ENCODE results near the gene OSBPL5. TPM values are rescaled to one million over a fixed set of nuclear protein-coding genes. Genes with fewer than 3 reads are reported as not detected.

The OSBPL5 gene
- total RNA-seq, 1 experiment from 2014 or later = 115 TPM

- ChIA-PET POLR2A (interaction anchor here (0.7 kb wide), 1 partner anchor 261 kb away, joined by 7 read pairs; no protein-coding TSS in a partner anchor), CTCF (no interaction called here)
- BruUV-seq (replicated peaks) = no TSS peak
- Mint-ChIP-seq H3K4me3 (ENCODE audit: unreplicated experiment) (no peak overlapping the region), H3K27me3 (ENCODE audit: insufficient read depth, unreplicated experiment) (no peaks in the 10 kb centered on the region), H3K9me3 (ENCODE audit: unreplicated experiment) (no peaks in the 10 kb centered on the region), H3K4me1 (ENCODE audit: insufficient read depth, unreplicated experiment) (no peaks in the 10 kb centered on the region), H3K36me3 (ENCODE audit: insufficient read depth, unreplicated experiment) (peaks cover 14% of the 10 kb centered on the region), H3K27ac (ENCODE audit: low read depth, unreplicated experiment) (no peak overlapping the region)
- TF ChIP-seq, protein P1, sequence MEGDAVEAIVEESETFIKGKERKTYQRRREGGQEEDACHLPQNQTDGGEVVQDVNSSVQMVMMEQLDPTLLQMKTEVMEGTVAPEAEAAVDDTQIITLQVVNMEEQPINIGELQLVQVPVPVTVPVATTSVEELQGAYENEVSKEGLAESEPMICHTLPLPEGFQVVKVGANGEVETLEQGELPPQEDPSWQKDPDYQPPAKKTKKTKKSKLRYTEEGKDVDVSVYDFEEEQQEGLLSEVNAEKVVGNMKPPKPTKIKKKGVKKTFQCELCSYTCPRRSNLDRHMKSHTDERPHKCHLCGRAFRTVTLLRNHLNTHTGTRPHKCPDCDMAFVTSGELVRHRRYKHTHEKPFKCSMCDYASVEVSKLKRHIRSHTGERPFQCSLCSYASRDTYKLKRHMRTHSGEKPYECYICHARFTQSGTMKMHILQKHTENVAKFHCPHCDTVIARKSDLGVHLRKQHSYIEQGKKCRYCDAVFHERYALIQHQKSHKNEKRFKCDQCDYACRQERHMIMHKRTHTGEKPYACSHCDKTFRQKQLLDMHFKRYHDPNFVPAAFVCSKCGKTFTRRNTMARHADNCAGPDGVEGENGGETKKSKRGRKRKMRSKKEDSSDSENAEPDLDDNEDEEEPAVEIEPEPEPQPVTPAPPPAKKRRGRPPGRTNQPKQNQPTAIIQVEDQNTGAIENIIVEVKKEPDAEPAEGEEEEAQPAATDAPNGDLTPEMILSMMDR (IDR thresholded peaks at IDR 0.05; ENCODE audit: unreplicated experiment) = no peak
- DNase-seq (ENCODE audit: unreplicated experiment) = no peak
- intact Hi-C loops (cut with micrococcal nuclease) = no loop called here
Measured at GRCh38 chr11:3137486-3138177, 27.5 kb downstream of the OSBPL5 start.

DNA sequence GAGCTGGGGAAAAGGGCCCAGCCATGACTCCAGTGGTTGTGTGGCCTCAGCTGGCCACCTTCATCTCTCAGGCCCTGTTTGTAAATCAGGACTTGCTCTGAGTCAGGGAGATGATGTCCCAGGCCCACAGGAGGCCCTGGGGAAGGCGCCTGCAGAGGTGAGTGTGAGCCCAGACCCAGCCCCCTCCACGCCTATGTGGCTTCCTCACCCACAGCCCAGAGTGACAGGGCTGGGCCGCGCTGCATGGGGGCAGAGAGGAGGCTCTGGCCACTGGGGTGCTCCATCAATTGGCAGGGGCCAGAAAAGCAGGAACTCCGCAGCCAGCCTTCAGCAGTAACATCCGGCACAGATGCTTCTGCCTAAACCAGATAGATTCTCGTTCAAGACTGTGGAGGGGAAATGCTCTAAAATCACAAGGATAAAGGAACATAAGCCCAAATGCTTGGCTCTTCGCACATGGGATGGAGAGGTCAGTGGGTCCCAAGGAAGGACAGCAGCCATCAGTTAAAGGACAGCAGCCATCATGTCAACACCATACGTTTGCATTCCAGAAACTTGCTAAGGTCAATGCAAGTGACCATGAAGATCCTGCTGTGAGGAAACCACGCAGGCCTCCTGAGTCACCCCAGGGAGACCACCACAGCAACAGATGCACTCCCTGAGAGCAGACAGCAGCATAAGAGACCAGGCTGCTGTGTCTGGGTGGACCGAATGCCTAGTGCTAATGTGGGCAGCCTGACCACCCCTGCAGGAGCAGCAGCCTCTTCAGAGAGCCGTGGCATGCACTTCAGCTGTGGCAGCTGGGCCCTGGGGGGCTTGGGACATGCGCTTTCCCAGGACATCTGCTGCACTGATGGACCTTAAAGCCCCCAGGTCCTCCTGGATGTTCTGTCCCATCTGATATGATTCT is 28.3 kb downstream of the OSBPL5 start:
- Mint-ChIP-seq H3K27ac (ENCODE audit: low read depth, unreplicated experiment) (no peak overlapping the region), H3K36me3 (ENCODE audit: insufficient read depth, unreplicated experiment) (peaks cover 16% of the 10 kb centered on the region), H3K27me3 (ENCODE audit: insufficient read depth, unreplicated experiment) (no peaks in the 10 kb centered on the region), H3K4me1 (ENCODE audit: insufficient read depth, unreplicated experiment) (no peaks in the 10 kb centered on the region), H3K9me3 (ENCODE audit: unreplicated experiment) (peaks cover 5% of the 10 kb centered on the region), H3K4me3 (ENCODE audit: unreplicated experiment) (no peak overlapping the region)
- ChIA-PET POLR2A (no interaction called here), CTCF (interaction anchor here (0.6 kb wide), 1 partner anchor 81 kb away, joined by 3 read pairs; no protein-coding TSS in a partner anchor)
- no TSS peak for BruUV-seq (replicated peaks)
- TF ChIP-seq, protein P1 (IDR thresholded peaks at IDR 0.05; ENCODE audit: unreplicated experiment) = no peak
- intact Hi-C loops (cut with micrococcal nuclease) = no loop called here
- no peak for DNase-seq (ENCODE audit: unreplicated experiment)

DNA sequence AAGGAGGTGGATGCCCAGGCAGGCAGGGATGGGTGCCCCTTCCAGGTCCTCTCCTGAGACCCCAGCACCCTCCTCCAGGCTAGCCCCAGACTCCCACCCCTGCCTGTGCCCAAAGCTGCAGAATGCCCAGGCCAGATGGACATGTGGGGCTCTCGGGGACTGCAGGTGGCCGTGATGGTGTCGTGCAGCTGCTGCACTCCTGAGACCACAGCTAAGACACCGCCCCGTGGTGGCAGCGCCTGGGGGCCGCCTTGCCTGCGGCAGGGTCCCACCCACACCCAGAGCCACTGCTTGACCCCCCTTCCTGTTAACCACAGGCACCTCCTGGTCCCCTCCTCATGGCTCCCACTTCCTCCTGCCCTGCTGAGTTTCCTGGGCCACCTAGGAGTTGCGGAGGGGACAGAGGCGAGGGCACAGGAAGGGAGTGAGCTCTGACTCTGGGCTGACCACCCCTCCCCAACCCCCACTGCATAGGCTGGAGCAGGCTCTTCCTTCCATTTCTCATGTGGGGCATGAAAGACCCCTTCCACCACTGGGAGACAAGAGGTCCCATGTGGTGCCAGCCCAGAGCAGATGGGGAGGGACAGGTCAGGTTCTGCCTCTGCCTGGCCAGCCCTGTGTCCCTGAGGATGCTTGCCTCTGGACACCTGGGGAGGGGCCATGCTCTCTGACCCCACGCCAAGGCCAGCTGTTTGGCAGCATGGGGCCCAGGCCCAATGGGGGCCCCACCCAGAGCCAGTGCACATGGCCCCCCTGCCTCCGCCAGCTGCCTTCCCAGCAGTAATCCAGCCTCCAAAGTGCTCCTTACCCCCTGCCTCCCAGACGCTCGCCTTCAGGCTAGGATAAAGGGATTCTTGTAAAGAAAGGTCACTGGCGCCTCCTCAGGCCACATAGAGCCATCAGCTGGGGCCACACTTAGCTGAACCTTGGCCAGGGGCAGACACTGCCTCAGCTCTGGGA is 29.3 kb downstream of the OSBPL5 start:
- Mint-ChIP-seq H3K36me3 (ENCODE audit: insufficient read depth, unreplicated experiment) (peaks cover 11% of the 10 kb centered on the region), H3K27ac (ENCODE audit: low read depth, unreplicated experiment) (no peak overlapping the region), H3K9me3 (ENCODE audit: unreplicated experiment) (peaks cover 10% of the 10 kb centered on the region), H3K4me1 (ENCODE audit: insufficient read depth, unreplicated experiment) (peaks cover 10% of the 10 kb centered on the region), H3K27me3 (ENCODE audit: insufficient read depth, unreplicated experiment) (no peaks in the 10 kb centered on the region), H3K4me3 (ENCODE audit: unreplicated experiment) (no peak overlapping the region)
- CTCF ChIA-PET = no interaction called here
- intact Hi-C loops (cut with micrococcal nuclease) = no loop called here
- TF ChIP-seq, protein P1 (IDR thresholded peaks at IDR 0.05; ENCODE audit: unreplicated experiment) = no peak
- POLR2A ChIA-PET = interaction anchor here (1.2 kb wide), 1 partner anchor 9 kb away, joined by 3 read pairs; no protein-coding TSS in a partner anchor
- no TSS peak for BruUV-seq (replicated peaks)
- DNase-seq (ENCODE audit: unreplicated experiment) = no peak

Measured in MCF 10A (cell line).